Epithelial cell of alveolus of lung (primary cell): ENCODE measurements around the gene OR2J3. TPM values are rescaled to one million over a fixed set of nuclear protein-coding genes. Genes with fewer than 3 reads are reported as not detected.

Experiments used
- total RNA-seq: library from RNA; depleted of rRNA; stranded (reverse); fragments of >200 nt; gene quantifications from 2 replicates; pipeline ENCODE4 v1.2.1, GENCODE V29; 2015

Gene OR2J3
- total RNA-seq: not detected in 2 replicates

GRCh38 chr6:29107758-29108157 is at the start of gene OR2J3:
TSS of gene OR2J3 (plus strand) at chr6:29108058. CDS start at chr6:29111891, 3,833 bp downstream.

DNA sequence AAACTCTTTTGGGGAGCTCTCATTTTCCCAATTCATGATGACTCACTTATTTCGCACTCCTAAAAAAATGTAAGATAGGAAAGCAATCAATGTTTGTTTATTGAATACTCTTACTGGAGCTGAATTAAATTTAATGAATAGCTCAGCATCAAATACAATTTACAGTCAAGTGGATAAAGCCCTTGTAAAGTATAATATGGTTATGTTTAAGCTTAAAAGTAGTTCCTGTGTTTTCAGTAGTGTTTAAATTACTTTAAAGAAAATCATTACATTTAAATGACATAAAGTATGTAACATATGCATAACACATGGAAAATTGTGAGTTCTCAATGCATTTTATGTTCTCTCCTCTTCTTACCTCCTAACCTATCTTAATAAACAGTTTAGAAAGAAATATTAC is 20.6 kb upstream of the OR2J3 start, which contains the start of gene OR2B3:
Gene OR2B3, minus strand, starts transcription at position 101 of the 400 bp plus-strand sequence. Its CDS starts 65 bp downstream, at position 36.

DNA sequence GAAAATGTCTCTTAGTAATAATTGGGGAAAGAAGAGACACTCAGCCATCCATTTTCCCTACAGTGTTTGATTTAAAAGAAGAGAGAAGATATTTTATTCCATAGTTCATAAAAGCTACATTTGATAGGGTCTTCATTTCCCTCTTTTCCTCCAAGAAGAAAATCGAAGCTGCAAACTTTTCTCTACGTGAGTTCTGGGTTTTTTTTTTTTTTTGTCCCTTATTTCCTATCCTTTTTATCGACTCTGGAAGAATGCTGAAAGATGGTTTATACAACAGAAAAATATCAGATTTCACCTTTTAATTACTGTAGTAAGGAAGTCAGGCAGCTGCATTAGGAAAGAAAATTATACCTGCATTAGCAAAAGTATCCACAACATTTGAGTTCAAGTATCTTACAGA is 8.7 kb upstream of the OR2J3 start, which contains the start of gene OR2J1:
Gene OR2J1, plus strand, starts transcription at position 301 of the 400 bp plus-strand sequence. CDS start 1,453 bp downstream, outside the sequence.

Other genes with a start within 250 kb of the OR2J3 start
- 51.5 and 56.0 TPM in 2 replicates for gene TRIM27, start 184.1 kb upstream of the OR2J3 start, total RNA-seq
- gene ZNF311, start 102.7 kb upstream of the OR2J3 start, total RNA-seq: 1.4 and 2.2 TPM in 2 replicates
- gene OR2W1, start 62.9 kb upstream of the OR2J3 start, total RNA-seq: not detected in 2 replicates
- gene OR2B3, start 20.7 kb upstream of the OR2J3 start, total RNA-seq: not detected in 2 replicates
- not detected in 2 replicates for gene OR2J1, start 8.6 kb upstream of the OR2J3 start, total RNA-seq
- gene OR2J2, start 62.8 kb downstream of the OR2J3 start, total RNA-seq: not detected in 2 replicates
- gene OR14J1, start 193.6 kb downstream of the OR2J3 start, total RNA-seq: not detected in 2 replicates